ENCODE data around the gene MFN2.

DNA sequence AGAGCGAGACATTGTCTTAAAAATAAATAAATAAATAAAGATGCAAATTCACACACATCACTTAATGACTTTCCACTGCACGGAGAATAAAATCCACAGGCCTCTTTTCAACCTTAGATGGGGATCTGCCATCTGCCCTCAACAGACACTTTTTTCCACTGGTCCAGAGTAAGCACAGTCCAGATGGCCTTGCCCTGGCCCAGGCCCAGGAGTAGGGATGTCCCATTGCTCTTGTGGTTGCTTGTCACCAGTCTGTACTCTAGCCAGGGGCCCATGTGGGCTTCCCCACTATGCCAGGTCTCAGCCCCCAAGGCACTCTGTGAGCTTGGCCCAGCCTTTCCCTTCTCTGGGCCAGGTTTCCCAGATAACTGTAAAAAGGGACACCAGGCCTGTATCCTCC, 28.3 kb upstream of the MFN2 start:
- TF ChIP-seq POLR2A (IDR thresholded peaks at IDR 0.05; ENCODE audit: low read length) (no peak), GATA1 (IDR thresholded peaks at IDR 0.05; ENCODE audit: low read depth, low read length) (no peak)

All from erythroblast (primary cell).